ENCODE data around the gene NR1H4.

DNA sequence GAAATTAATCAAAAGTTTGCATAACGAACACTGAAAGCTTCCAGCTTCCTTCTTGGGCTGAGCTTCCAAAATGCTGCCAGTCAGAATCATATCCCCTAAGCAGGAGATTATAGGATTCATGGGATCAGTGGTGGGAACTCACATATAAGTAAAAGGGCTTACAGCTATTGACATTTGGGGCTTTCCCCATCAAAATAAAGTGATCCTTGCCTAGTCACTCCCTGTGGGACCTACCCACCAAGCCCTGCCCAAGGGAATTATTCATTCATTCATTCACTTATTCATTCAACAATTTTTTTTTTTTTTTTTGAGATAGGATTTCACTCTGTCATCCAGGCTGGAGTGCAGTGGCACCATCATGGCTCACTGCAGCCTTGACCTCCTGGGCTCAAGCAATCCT, 47.5 kb upstream of the NR1H4 start:
- TF ChIP-seq, protein P1, sequence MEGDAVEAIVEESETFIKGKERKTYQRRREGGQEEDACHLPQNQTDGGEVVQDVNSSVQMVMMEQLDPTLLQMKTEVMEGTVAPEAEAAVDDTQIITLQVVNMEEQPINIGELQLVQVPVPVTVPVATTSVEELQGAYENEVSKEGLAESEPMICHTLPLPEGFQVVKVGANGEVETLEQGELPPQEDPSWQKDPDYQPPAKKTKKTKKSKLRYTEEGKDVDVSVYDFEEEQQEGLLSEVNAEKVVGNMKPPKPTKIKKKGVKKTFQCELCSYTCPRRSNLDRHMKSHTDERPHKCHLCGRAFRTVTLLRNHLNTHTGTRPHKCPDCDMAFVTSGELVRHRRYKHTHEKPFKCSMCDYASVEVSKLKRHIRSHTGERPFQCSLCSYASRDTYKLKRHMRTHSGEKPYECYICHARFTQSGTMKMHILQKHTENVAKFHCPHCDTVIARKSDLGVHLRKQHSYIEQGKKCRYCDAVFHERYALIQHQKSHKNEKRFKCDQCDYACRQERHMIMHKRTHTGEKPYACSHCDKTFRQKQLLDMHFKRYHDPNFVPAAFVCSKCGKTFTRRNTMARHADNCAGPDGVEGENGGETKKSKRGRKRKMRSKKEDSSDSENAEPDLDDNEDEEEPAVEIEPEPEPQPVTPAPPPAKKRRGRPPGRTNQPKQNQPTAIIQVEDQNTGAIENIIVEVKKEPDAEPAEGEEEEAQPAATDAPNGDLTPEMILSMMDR (IDR thresholded peaks at IDR 0.05) = no peak
- no peak for TF ChIP-seq POLR2A (IDR thresholded peaks at IDR 0.05)
